ENCODE results near the gene MAGEB17.

The MAGEB17 gene

GRCh38 chrX:16208601-16209000, 41.3 kb downstream of the MAGEB17 start:
- TF ChIP-seq POLR2AphosphoS5 (IDR thresholded peaks at IDR 0.05; ENCODE audit: borderline replicate concordance, low read depth, low read length): no peak
- no peak for TF ChIP-seq EZH2 (IDR thresholded peaks at IDR 0.05)
- no peak for TF ChIP-seq FOXP2 (optimal IDR thresholded peaks at IDR 0.05; ENCODE audit: control extremely low read depth, extremely low read length, insufficient read depth)
- Histone ChIP-seq H3K27ac (no peak overlapping the region), H3K4me3 (no peak overlapping the region), H3K9me3 (ENCODE audit: low read depth, low read length) (no peaks in the 10 kb centered on the region), H3K36me3 (ENCODE audit: insufficient read depth, low read length) (no peaks in the 10 kb centered on the region), H3K9ac (ENCODE audit: insufficient read length) (no peak overlapping the region)
- DNase-seq (ENCODE audit: low read depth, low spot score): no peak

DNA sequence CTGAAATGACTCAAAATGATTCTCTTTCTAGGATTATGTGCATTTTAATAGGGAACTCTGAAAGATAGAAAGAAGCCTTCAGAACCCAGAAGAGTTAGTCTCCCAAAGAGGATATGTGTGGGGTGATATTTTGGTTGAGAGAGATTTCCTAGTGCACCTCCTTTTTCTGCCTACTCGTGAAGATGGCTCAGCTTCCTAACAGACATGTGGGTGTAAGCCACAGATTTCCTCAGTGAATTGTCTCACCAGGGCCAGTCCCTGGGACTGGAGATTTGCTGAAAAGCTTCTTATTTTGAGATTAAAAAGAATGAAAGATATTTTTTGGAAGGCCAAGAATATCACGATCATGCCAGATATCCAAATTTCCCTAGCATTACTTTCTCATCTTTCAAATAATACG, 42.8 kb downstream of the MAGEB17 start:
- Histone ChIP-seq H3K36me3 (ENCODE audit: insufficient read depth, low read length) (no peaks in the 10 kb centered on the region), H3K9ac (ENCODE audit: insufficient read length) (no peak overlapping the region), H3K4me3 (no peak overlapping the region), H3K27ac (no peak overlapping the region), H3K9me3 (ENCODE audit: low read depth, low read length) (no peaks in the 10 kb centered on the region)
- no peak for DNase-seq (ENCODE audit: low read depth, low spot score)
- TF ChIP-seq EZH2 (IDR thresholded peaks at IDR 0.05): no peak
- TF ChIP-seq POLR2AphosphoS5 (IDR thresholded peaks at IDR 0.05; ENCODE audit: borderline replicate concordance, low read depth, low read length): no peak
- no peak for TF ChIP-seq FOXP2 (optimal IDR thresholded peaks at IDR 0.05; ENCODE audit: control extremely low read depth, extremely low read length, insufficient read depth)

GRCh38 chrX:16212024-16212423, 44.7 kb downstream of the MAGEB17 start:
- no peaks in the 10 kb centered on the region for H3K9me3 ChIP-seq (ENCODE audit: low read depth, low read length)
- no peaks in the 10 kb centered on the region for H3K36me3 ChIP-seq (ENCODE audit: insufficient read depth, low read length)
- H3K27ac ChIP-seq: no peak overlapping the region
- no peak for TF ChIP-seq POLR2AphosphoS5 (IDR thresholded peaks at IDR 0.05; ENCODE audit: borderline replicate concordance, low read depth, low read length)
- TF ChIP-seq EZH2 (IDR thresholded peaks at IDR 0.05): no peak
- no peak for TF ChIP-seq FOXP2 (optimal IDR thresholded peaks at IDR 0.05; ENCODE audit: control extremely low read depth, extremely low read length, insufficient read depth)
- no peak overlapping the region for H3K9ac ChIP-seq (ENCODE audit: insufficient read length)
- H3K4me3 ChIP-seq: no peak overlapping the region
- no peak for DNase-seq (ENCODE audit: low read depth, low spot score)

- Histone ChIP-seq H3K27ac (no peak overlapping the region), H3K36me3 (ENCODE audit: insufficient read depth, low read length) (no peaks in the 10 kb centered on the region), H3K9ac (ENCODE audit: insufficient read length) (no peak overlapping the region), H3K9me3 (ENCODE audit: low read depth, low read length) (no peaks in the 10 kb centered on the region), H3K4me3 (no peak overlapping the region)
- TF ChIP-seq FOXP2 (optimal IDR thresholded peaks at IDR 0.05; ENCODE audit: control extremely low read depth, extremely low read length, insufficient read depth): no peak
- DNase-seq (ENCODE audit: low read depth, low spot score): no peak
Measured at GRCh38 chrX:16212436-16212835, 45.2 kb downstream of the MAGEB17 start.

GRCh38 chrX:16213961-16214360, 46.7 kb downstream of the MAGEB17 start:
- H3K27ac ChIP-seq: no peak overlapping the region
- H3K9me3 ChIP-seq (ENCODE audit: low read depth, low read length): no peaks in the 10 kb centered on the region
- TF ChIP-seq EZH2 (IDR thresholded peaks at IDR 0.05) (no peak), FOXP2 (optimal IDR thresholded peaks at IDR 0.05; ENCODE audit: control extremely low read depth, extremely low read length, insufficient read depth) (no peak), POLR2AphosphoS5 (IDR thresholded peaks at IDR 0.05; ENCODE audit: borderline replicate concordance, low read depth, low read length) (no peak)
- H3K36me3 ChIP-seq (ENCODE audit: insufficient read depth, low read length): no peaks in the 10 kb centered on the region
- H3K4me3 ChIP-seq: no peak overlapping the region
- no peak for DNase-seq (ENCODE audit: low read depth, low spot score)
- H3K9ac ChIP-seq (ENCODE audit: insufficient read length): no peak overlapping the region

DNA sequence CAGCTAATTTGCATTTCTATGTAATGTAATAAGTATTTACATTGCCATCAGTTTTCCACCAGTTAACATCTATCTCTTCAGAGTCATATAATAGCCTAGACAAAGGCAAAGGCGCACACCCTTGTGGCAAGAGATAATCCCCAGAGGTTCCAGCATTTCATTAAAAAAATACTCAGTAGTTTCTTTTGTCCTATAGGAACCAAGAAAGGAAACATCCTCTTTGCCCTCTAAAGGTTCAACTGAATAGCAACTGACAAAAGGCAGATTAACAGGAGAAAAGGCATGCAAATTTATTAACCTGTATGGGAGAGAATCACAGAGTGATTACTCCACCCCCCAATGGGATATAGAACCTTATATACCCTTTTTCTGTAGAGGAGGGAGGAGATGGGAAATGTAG, 48.4 kb downstream of the MAGEB17 start:
- no peak overlapping the region for H3K27ac ChIP-seq
- H3K9me3 ChIP-seq (ENCODE audit: low read depth, low read length): no peaks in the 10 kb centered on the region
- TF ChIP-seq POLR2AphosphoS5 (IDR thresholded peaks at IDR 0.05; ENCODE audit: borderline replicate concordance, low read depth, low read length) (no peak), FOXP2 (optimal IDR thresholded peaks at IDR 0.05; ENCODE audit: control extremely low read depth, extremely low read length, insufficient read depth) (no peak), EZH2 (IDR thresholded peaks at IDR 0.05) (no peak)
- H3K9ac ChIP-seq (ENCODE audit: insufficient read length): no peak overlapping the region
- no peaks in the 10 kb centered on the region for H3K36me3 ChIP-seq (ENCODE audit: insufficient read depth, low read length)
- DNase-seq (ENCODE audit: low read depth, low spot score): no peak
- no peak overlapping the region for H3K4me3 ChIP-seq

Data from SK-N-MC (cell line).